HUES64 (cell line): ENCODE data around the gene AMMECR1L. TPM values are rescaled to one million over a fixed set of nuclear protein-coding genes. Genes with fewer than 3 reads are reported as not detected.
"Not testable (repeated sequence)": the region's sequence is repeated elsewhere in the genome, so short reads cannot be mapped to it uniquely, and the experiment has no call there.

ENCODE experiments used
- H3K27ac ChIP-seq: 2 replicates; pipeline ENCODE4 v1.7.0; 2013; ENCODE audit warnings: low read depth, low read length, inconsistent platforms
- H3K27me3 ChIP-seq: 2 replicates; pipeline ENCODE4 v1.6.1; 2013; ENCODE audit warnings: mild to moderate bottlenecking, low read length; ENCODE audit not compliant: insufficient read depth
- H3K36me3 ChIP-seq: 2 replicates; pipeline ENCODE4 v1.6.1; 2013; ENCODE audit warnings: mild to moderate bottlenecking, low read length; ENCODE audit not compliant: insufficient read depth
- H3K4me1 ChIP-seq: 2 replicates; pipeline ENCODE4 v1.6.1; 2013; ENCODE audit warnings: mild to moderate bottlenecking, low read length, moderate library complexity; ENCODE audit not compliant: insufficient read depth
- H3K4me3 ChIP-seq: 2 replicates; pipeline ENCODE4 v1.5.1; 2013; ENCODE audit warnings: mild to moderate bottlenecking, low read length, moderate library complexity
- H3K9ac ChIP-seq: 2 replicates; pipeline ENCODE4 v1.6.1; 2013; ENCODE audit warnings: mild to moderate bottlenecking, low read depth, low read length
- H3K9me3 ChIP-seq: 2 replicates; pipeline ENCODE4 v1.6.1; 2013; ENCODE audit warnings: low read depth, low read length; ENCODE audit not compliant: insufficient read depth
- WGBS: fragments of 150-250, 120-280 bp; methylation state at CpG from one replicate; pipeline ENCODE4 v1.1.7; 2013; ENCODE audit warnings: missing lambda C conversion rate; 5-methylcytosine and 5-hydroxymethylcytosine counted together
- polyA plus RNA-seq, 2 experiments: library from polyadenylated mRNA; stranded (reverse); fragments of 50-300 nt; gene quantifications; one replicate each; pipeline ENCODE4 v1.2.3, GENCODE V29; 2013

The AMMECR1L gene
- 13.8 TPM for polyA plus RNA-seq (2013, experiment 1 of 2)
- polyA plus RNA-seq (2013, experiment 2 of 2): 15.0 TPM

DNA sequence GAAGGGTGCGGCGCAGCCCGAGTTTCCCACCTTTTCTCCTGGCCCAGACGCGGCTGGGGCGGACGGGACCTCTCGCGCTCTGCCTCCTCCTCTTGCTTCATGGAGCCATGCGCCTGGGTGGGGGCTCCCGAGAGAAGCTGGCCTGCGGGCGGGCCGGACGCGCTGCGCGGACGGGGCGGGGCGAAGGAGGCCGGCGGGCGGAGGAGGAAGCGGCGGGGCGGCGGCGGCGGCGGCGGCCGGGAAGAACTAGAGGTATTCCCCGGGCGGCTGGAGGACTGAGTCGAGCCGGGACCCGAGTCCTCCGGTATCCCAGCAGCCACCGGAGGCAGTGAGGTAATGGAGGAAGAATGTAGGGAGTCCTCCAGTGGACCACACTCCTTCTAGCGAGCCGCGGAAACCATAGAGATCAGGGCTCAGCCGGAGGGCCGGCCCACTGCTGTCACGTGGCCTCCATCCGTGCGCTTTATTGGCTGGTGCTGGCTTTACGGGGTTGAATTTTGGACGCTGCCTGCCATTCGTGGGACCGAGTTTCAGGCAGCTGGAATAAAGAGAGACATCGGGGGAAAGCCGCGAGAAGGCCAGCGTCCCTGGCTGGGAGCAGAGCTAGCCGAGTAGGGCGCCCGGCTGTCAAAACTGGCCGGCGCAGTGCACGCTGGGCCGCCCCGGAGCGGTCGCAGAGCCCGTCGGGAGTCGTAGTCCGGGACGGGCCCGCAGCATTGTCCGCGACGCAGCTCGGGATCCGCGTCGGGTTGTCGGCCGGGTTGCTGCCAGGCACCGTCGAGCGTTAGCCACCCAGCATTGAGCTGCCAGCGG is at the start of gene AMMECR1L:
AMMECR1L (minus strand) TSS at position 177 of the 813 bp plus-strand sequence. CDS start 11,722 bp downstream, outside the sequence.
- Histone ChIP-seq H3K4me3 (peak within 1 kb of the TSS; percentile 80), H3K36me3 (peaks cover 33% of the 10 kb centered on the region), H3K27ac (peak within 1 kb of the TSS; percentile 79; the same call in 1 of the 2 replicates), H3K9ac (peak within 1 kb of the TSS; percentile 78), H3K4me1 (peaks cover 20% of the 10 kb centered on the region)
- not testable (repeated sequence) for H3K9me3 ChIP-seq, H3K27me3 ChIP-seq
- under 1% methylated on average over 42 of the region's 85 CpGs for WGBS

DNA sequence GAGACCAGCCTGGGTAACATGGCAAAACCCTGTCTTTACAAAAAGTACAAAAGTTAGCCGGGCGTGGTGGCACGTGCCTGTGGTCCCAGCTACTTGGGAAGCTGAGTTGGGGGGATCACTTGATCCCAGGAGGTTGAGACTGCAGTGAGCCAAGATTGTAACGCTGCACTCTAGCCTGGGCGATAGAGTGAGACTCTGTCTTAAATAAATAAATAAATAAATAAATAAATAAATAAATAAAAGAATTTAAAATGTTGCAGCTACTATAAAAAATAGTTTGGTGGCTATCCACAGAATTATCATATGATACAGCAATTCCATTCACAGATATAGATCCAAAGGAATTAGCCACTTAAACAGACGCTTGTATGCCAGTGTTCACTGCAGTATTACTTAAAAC is 49.6 kb upstream of the AMMECR1L start:
- H3K4me1 ChIP-seq: no peaks in the 10 kb centered on the region
- H3K9me3 ChIP-seq: no peaks in the 10 kb centered on the region
- H3K9ac ChIP-seq: no peak overlapping the region
- H3K4me3 ChIP-seq: no peak overlapping the region
- H3K27ac ChIP-seq: no peak overlapping the region
- no peaks in the 10 kb centered on the region for H3K27me3 ChIP-seq
- H3K36me3 ChIP-seq: peaks cover under 1% of the 10 kb centered on the region; the same call in 1 of the 2 replicates
- WGBS: 85% methylated on average over 4 of the region's 6 CpGs

- no peaks in the 10 kb centered on the region for H3K36me3 ChIP-seq
- no peak overlapping the region for H3K9ac ChIP-seq
- H3K27me3 ChIP-seq: no peaks in the 10 kb centered on the region
- no peaks in the 10 kb centered on the region for H3K9me3 ChIP-seq
- H3K27ac ChIP-seq: no peak overlapping the region
- H3K4me1 ChIP-seq: no peaks in the 10 kb centered on the region
- 94% methylated on average over 7 of the region's 7 CpGs for WGBS
- no peak overlapping the region for H3K4me3 ChIP-seq
Measured at GRCh38 chr2:127932199-127932876, 46.6 kb upstream of the AMMECR1L start.

GRCh38 chr2:127929449-127929848 is 43.7 kb upstream of the AMMECR1L start:
- no peak overlapping the region for H3K27ac ChIP-seq
- no peaks in the 10 kb centered on the region for H3K27me3 ChIP-seq
- 83% methylated on average over 1 of the region's 1 CpG for WGBS
- no peak overlapping the region for H3K4me3 ChIP-seq
- H3K4me1 ChIP-seq: no peaks in the 10 kb centered on the region
- H3K36me3 ChIP-seq: no peaks in the 10 kb centered on the region
- H3K9me3 ChIP-seq: no peaks in the 10 kb centered on the region
- H3K9ac ChIP-seq: no peak overlapping the region

- Histone ChIP-seq H3K36me3 (no peaks in the 10 kb centered on the region), H3K9ac (no peak overlapping the region), H3K9me3 (no peaks in the 10 kb centered on the region), H3K4me3 (no peak overlapping the region), H3K27me3 (no peaks in the 10 kb centered on the region), H3K4me1 (no peaks in the 10 kb centered on the region), H3K27ac (no peak overlapping the region)
- 100% methylated on average over 1 of the region's 3 CpGs for WGBS
Measured at GRCh38 chr2:127927384-127927783, 41.6 kb upstream of the AMMECR1L start.

GRCh38 chr2:127917916-127918315 is 32.2 kb upstream of the AMMECR1L start:
- Histone ChIP-seq H3K27me3 (no peaks in the 10 kb centered on the region), H3K9me3 (no peaks in the 10 kb centered on the region), H3K9ac (no peak overlapping the region), H3K36me3 (no peaks in the 10 kb centered on the region), H3K4me1 (no peaks in the 10 kb centered on the region), H3K27ac (no peak overlapping the region), H3K4me3 (no peak overlapping the region)
- WGBS: 96% methylated on average over 4 of the region's 4 CpGs

GRCh38 chr2:127913808-127914457 is 28.2 kb upstream of the AMMECR1L start:
- Histone ChIP-seq H3K36me3 (no peaks in the 10 kb centered on the region), H3K4me3 (no peak overlapping the region), H3K9ac (no peak overlapping the region), H3K27me3 (no peaks in the 10 kb centered on the region), H3K4me1 (no peaks in the 10 kb centered on the region), H3K9me3 (no peaks in the 10 kb centered on the region), H3K27ac (no peak overlapping the region)
- 91% methylated on average over 7 of the region's 8 CpGs for WGBS

DNA sequence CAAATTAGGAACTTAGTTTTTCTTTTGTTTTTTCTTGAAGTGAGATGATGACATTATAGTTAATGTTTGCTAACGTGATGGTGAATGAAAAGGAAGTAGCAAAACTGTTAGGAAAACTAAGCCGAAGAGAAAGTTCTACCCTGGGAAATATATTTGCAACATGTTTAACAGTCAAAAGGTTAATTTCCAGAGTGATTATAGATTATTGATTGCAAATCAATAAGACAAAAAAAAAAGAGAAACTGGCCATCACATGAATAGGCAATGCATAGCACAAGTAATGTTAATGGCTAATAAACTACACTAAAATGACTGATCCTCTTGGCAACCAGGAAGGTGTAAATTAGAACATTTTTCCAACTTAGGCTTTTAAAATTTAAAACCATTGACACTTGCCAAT is 26.0 kb upstream of the AMMECR1L start:
- H3K27ac ChIP-seq: no peak overlapping the region
- H3K27me3 ChIP-seq: no peaks in the 10 kb centered on the region
- WGBS: 92% methylated on average over 2 of the region's 2 CpGs
- no peaks in the 10 kb centered on the region for H3K4me1 ChIP-seq
- H3K36me3 ChIP-seq: no peaks in the 10 kb centered on the region
- H3K9ac ChIP-seq: no peak overlapping the region
- H3K9me3 ChIP-seq: no peaks in the 10 kb centered on the region
- H3K4me3 ChIP-seq: no peak overlapping the region

GRCh38 chr2:127910415-127910814 is 24.7 kb upstream of the AMMECR1L start:
- WGBS: 97% methylated on average over 3 of the region's 3 CpGs
- H3K4me1 ChIP-seq: no peaks in the 10 kb centered on the region
- H3K9me3 ChIP-seq: no peaks in the 10 kb centered on the region
- H3K36me3 ChIP-seq: no peaks in the 10 kb centered on the region
- H3K9ac ChIP-seq: no peak overlapping the region
- no peaks in the 10 kb centered on the region for H3K27me3 ChIP-seq
- no peak overlapping the region for H3K4me3 ChIP-seq
- H3K27ac ChIP-seq: no peak overlapping the region

DNA sequence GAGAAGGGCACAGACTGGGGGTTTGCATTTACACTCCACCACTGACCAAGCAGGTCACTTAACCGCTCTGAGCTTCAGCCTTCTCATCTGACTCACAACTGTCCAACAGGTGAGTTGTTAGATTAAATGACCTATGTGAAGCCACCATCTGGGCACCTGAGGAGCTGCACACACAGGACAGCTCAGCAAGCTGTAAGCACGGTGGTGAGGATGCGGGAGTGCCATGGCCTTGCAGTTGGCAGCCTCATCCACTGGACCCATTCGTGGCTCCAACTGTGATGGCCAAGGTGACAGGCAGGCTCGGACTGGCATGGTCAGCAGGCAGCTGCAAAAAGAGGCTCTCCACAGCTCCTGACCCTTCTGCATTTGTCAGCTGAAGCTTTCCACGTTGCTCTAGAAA is 23.3 kb upstream of the AMMECR1L start:
- Histone ChIP-seq H3K9me3 (no peaks in the 10 kb centered on the region), H3K9ac (no peak overlapping the region)
- WGBS: 82% methylated on average over 6 of the region's 6 CpGs

More for the DNA sequence above, 23.3 kb upstream of the AMMECR1L start:
- 0 out of 2 replicates have a peak, but pooled peaks cover 3% of the 10 kb centered on the region for H3K4me1 ChIP-seq
- H3K27me3 ChIP-seq: no peaks in the 10 kb centered on the region
- H3K4me3 ChIP-seq: no peak overlapping the region
- H3K36me3 ChIP-seq: no peaks in the 10 kb centered on the region
- H3K27ac ChIP-seq: no peak overlapping the region
